AG04450 (cell line): Measurements from ENCODE around the gene TRIM67. TPM values are rescaled to one million over a fixed set of nuclear protein-coding genes. Genes with fewer than 3 reads are reported as not detected.

Source experiments
- CTCF ChIA-PET: fragments of 300-600, 350-600 bp; formaldehyde crosslinking; extraction: SDS; loops from one replicate; lab custom pipeline; 2022; ENCODE audit warnings: antibody characterized with exemption, inconsistent platforms; lab: Charles Lee
- POLR2A ChIA-PET: fragments of 350-600 bp; formaldehyde crosslinking; extraction: SDS; loops from one replicate; lab custom pipeline; 2021; ENCODE audit warnings: antibody characterized with exemption, inconsistent platforms; lab: Yijun Ruan, JAX
- DNase-seq: peaks from one replicate; pipeline ENCODE4 v3.0.0-alpha.2; 2011; ENCODE audit warnings: low read depth, low spot score
- H3K27ac ChIP-seq: one replicate; pipeline ENCODE4 v1.5.1; 2012; ENCODE audit warnings: low read depth, low read length, control low read depth
- H3K27me3 ChIP-seq: one replicate; pipeline ENCODE4 v1.6.0; 2012; ENCODE audit warnings: low read length; ENCODE audit not compliant: control insufficient read depth, insufficient read depth
- H3K4me3 ChIP-seq: 2 replicates; pipeline ENCODE4 v1.5.1; 2011; ENCODE audit warnings: mild to moderate bottlenecking, low read depth, low read length, control low read depth
- H3K9me3 ChIP-seq: 2 replicates; pipeline ENCODE4 v1.5.1; 2012; ENCODE audit warnings: low read length; ENCODE audit not compliant: control insufficient read depth, insufficient read depth
- polyA plus RNA-seq: library from polyadenylated mRNA; depleted of rRNA; stranded (reverse); fragments of >200 nt; gene quantifications from 2 replicates; pipeline ENCODE4 v1.2.3, GENCODE V29; 2011
- TF ChIP-seq, protein P1 (sequence below): IDR thresholded peaks from 2 replicates; pipeline ENCODE4 v1.5.1; 2011; ENCODE audit warnings: low read depth, low read length, control low read depth, inconsistent platforms

Gene TRIM67
- polyA plus RNA-seq, 1 experiment: not detected

DNA sequence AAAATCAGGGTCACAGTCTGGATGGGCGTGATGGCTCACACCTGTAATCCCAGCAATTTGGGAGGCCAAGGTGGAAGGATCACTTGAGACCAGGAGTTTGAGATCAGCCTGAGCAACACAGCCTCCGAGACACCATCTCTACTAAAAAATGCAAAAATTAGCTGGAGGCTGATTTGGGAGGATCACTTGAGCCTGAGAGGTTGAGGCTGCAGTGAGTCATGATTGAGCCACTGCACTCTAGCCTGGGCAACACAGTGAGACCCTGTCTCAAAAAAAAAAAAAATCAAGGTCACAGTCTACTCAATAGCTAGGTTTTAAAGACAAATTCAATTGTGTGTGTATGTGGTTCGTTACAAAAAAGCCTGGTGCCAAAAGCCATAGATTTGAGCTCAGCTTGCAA is 34.4 kb downstream of the TRIM67 start:
- no peak for DNase-seq
- POLR2A ChIA-PET: no interaction called here
- TF ChIP-seq, protein P1, sequence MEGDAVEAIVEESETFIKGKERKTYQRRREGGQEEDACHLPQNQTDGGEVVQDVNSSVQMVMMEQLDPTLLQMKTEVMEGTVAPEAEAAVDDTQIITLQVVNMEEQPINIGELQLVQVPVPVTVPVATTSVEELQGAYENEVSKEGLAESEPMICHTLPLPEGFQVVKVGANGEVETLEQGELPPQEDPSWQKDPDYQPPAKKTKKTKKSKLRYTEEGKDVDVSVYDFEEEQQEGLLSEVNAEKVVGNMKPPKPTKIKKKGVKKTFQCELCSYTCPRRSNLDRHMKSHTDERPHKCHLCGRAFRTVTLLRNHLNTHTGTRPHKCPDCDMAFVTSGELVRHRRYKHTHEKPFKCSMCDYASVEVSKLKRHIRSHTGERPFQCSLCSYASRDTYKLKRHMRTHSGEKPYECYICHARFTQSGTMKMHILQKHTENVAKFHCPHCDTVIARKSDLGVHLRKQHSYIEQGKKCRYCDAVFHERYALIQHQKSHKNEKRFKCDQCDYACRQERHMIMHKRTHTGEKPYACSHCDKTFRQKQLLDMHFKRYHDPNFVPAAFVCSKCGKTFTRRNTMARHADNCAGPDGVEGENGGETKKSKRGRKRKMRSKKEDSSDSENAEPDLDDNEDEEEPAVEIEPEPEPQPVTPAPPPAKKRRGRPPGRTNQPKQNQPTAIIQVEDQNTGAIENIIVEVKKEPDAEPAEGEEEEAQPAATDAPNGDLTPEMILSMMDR: no peak
- H3K27me3 ChIP-seq: peaks cover 17% of the 10 kb centered on the region
- H3K9me3 ChIP-seq: no peaks in the 10 kb centered on the region
- no peak overlapping the region for H3K27ac ChIP-seq
- no peak overlapping the region for H3K4me3 ChIP-seq
- CTCF ChIA-PET: interaction anchor here (1.0 kb wide), 1 partner anchor 399 kb away, joined by 3 read pairs; no protein-coding TSS in a partner anchor

DNA sequence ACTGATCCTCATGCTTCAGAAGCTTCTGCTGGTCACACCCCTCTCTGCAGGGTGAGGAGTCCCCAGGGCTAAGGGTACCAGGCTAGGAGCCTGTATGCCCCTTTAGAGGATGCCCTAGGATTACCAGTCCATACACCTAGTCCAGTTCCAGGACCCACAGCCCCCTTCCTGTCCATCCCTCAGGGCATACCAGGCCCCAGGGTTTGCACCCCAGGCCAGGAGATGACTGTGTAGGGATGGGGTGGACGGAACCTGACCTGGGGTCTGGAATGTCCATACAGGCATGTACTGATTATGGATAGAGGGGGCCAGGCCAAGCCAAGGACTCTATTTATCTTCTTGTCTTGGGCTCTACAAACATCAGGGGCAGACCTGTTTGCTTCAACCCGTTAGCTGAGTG is 34.9 kb downstream of the TRIM67 start:
- DNase-seq: no peak
- H3K4me3 ChIP-seq: no peak overlapping the region
- ChIA-PET POLR2A (no interaction called here), CTCF (interaction anchor here (1.0 kb wide), 1 partner anchor 399 kb away, joined by 3 read pairs; no protein-coding TSS in a partner anchor)
- peaks cover 21% of the 10 kb centered on the region for H3K27me3 ChIP-seq
- no peaks in the 10 kb centered on the region for H3K9me3 ChIP-seq
- TF ChIP-seq, protein P1: no peak
- H3K27ac ChIP-seq: no peak overlapping the region

DNA sequence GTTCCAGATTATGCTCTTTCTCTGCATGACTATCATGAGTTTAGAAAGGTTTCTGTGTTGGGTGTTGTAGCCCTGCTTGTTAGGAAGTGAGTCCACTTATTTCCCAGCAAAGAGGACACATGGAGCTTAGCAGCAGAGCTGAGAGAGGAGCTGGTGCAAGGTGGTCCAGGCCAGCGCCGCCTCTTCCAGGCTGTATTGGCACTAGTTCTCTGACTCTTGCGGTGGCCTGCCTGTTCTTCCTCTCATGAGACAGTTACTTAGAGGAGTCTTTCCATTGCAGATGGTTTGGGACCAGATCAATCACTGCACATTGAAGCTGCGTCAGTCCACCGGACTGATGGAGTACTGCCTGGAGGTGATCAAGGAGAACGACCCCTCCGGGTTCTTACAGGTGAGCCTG is 38.0 kb downstream of the TRIM67 start:
- no peak overlapping the region for H3K27ac ChIP-seq
- peaks cover 34% of the 10 kb centered on the region for H3K27me3 ChIP-seq
- H3K9me3 ChIP-seq: no peaks in the 10 kb centered on the region; the same call in 1 of the 2 replicates
- TF ChIP-seq, protein P1: no peak
- DNase-seq: no peak
- POLR2A ChIA-PET: no interaction called here
- CTCF ChIA-PET: no interaction called here
- no peak overlapping the region for H3K4me3 ChIP-seq

DNA sequence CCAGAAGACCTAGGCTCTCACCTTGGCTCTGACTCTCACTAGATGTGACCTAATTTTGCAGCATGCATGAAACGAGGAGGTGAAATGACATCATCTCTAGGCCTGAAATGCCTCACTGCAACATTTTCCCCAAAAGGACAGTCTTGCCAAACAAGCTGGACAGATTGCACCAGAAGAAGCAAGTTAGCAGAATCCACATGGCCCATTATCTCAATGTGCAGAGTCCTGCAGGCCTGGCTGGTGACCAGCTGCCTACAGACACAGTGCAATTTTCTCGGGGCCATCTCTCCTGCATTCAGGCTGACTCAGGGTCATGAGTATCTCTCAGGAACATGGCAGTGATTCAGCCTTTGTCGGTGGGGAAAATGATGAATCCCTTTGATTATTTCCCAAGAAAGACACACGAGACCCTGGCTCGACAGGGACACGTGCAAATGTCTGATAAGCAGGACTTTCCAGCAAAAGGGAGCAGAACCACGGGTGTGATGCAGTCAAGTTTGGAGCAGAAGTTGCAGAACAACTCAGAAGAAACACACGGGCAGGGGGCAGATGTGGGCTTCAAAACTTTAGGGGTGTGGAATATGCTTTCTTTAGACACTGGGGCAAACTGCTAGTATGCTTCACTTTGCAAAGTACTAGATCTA is 38.7 kb downstream of the TRIM67 start:
- Histone ChIP-seq H3K9me3 (no peaks in the 10 kb centered on the region; the same call in 1 of the 2 replicates), H3K27me3 (peaks cover 35% of the 10 kb centered on the region), H3K27ac (no peak overlapping the region), H3K4me3 (no peak overlapping the region)
- no peak for DNase-seq
- TF ChIP-seq, protein P1: no peak
- ChIA-PET POLR2A (no interaction called here), CTCF (no interaction called here)

DNA sequence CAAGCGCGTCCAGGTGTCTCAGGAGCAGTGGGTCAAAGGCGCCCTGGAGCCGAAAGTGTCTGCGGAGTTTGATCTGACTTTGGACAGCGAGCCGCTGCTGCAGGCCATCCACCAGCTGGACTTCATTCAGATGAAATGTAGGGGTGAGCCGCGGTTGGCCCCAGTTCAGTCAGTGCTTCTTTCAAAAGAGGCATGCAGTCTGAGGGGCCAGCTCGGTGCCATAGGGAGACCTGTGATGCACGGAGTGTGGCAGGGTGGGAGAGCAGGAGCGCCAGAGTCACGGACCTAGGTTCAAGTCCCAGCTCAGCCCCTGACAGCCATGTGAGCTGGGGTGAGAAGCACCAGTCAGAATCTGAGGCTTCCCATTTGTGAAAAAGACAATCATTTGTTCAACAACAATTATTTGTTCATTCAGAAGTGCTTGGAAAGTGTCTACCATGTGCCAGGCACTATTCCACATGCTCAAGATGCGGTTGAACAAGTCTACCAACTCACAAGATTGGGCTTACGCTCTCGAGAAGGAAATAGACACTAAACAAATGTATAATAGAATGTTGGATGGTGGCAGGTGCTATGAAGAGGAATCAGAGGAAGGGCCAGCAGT is 39.6 kb downstream of the TRIM67 start:
- ChIA-PET POLR2A (no interaction called here), CTCF (no interaction called here)
- DNase-seq: no peak
- TF ChIP-seq, protein P1: no peak
- no peak overlapping the region for H3K27ac ChIP-seq
- no peaks in the 10 kb centered on the region; the same call in 1 of the 2 replicates for H3K9me3 ChIP-seq
- H3K4me3 ChIP-seq: no peak overlapping the region
- H3K27me3 ChIP-seq: peaks cover 35% of the 10 kb centered on the region
